ENCODE data around the gene CRELD2.
A peak's percentile ranks its signal among the peaks of the same experiment; 100 is the strongest.

CRELD2 gene

GRCh38 chr22:49913026-49913425, 5.4 kb upstream of the CRELD2 start:
- no peak for DNase-seq

- no peak for DNase-seq
Observed at GRCh38 chr22:49913446-49913845, 5.0 kb upstream of the CRELD2 start.

- no peak for DNase-seq
Observed at GRCh38 chr22:49914256-49914655, 4.2 kb upstream of the CRELD2 start.

- no peak for DNase-seq
Observed at GRCh38 chr22:49915610-49916009, 2.8 kb upstream of the CRELD2 start.

- DNase-seq, result no peak
Observed at GRCh38 chr22:49916831-49917230, 1.6 kb upstream of the CRELD2 start.

- DNase-seq, result no peak
Observed at GRCh38 chr22:49918911-49919881, 762 bp downstream of the CRELD2 start.

DNA sequence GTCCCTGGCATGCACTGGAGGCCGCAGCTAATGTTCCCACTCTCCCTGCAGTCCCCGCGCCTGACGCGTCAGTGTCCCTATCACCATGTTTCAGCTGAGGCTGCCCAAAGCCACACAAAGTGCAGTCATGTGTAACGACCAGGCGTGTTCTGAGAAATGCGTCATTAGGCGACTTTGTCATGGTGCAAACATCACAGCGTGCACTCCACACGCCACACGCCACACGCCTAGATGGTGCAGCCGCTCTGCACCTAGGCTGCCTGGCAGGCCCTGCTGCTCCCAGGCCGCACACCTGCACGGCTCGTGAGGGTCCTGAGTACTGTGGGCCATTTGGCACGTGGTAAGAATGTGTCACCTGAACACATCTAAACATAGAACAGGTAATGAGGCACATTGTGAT, 2.4 kb downstream of the CRELD2 start:
- DNase-seq, result no peak

DNA sequence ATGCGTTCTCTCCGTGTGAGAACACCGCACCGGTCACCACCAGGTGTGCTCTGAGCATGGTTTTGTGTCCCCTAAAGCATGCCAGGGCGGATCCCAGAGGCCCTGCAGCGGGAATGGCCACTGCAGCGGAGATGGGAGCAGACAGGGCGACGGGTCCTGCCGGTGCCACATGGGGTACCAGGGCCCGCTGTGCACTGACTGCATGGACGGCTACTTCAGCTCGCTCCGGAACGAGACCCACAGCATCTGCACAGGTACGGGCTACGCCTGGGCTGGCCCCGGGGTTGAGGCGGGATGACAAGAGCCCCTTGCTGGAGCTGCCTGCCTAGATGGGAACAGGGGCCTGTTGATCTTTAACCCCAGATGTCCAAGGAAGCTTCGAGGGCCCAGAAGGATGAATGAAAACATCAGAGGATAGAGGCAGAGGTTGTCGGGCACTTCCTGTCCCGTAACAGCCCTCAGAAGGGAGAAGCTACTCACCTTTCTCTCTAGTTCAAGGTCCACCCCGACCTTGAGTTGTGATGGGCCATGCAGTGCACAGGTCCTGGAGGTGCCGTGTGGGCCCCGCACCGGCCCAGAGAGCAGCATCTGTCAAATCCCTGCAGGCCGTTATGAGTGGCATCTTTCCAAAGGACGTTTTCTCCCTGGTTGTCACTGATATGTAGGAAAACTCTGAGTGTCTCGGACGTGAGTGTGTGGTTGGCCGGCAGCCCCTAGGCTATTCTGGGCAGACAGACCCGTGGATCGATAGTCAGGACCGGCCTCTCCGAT, 3.3 kb downstream of the CRELD2 start:
- DNase-seq, result no peak

DNA sequence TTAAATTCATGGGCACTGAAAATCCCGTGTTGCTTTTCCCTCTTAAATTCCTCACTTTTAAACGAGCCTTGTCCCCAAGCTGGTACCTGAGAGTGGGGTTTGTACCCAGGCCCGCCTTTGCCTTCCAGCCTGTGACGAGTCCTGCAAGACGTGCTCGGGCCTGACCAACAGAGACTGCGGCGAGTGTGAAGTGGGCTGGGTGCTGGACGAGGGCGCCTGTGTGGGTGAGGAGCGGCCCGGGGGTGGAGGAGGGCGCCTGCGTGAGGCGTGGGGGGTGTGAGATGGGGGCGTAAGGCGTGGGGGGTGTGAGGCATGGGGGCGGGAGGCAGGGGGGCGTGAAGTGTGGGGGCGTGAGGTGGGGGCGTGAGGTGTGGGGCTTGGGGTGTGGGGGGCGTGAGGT, 4.0 kb downstream of the CRELD2 start:
- DNase-seq, result no peak

GRCh38 chr22:49922926-49923325, 4.5 kb downstream of the CRELD2 start:
- no peak for DNase-seq

DNA sequence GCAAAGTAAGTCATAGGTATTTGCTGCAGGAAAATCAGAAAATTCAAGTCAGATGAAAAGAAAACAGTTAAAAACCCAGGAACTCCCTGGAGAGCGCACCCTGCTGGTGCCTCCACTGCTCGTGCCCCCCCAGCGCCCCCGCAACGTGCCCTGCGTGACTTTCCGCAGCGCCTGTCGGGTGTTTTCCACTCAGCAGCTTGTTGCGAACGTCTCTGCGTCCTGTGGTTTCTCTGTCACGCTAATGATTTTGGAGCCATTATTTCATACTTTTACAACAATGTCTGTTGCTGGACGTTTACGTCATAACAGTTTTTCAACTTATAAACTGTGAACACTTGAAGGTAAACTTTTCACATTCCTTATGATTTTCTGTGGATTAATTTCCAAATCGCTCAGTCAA, 5.0 kb downstream of the CRELD2 start:
- DNase-seq, result peak; percentile 34 to 38

DNA sequence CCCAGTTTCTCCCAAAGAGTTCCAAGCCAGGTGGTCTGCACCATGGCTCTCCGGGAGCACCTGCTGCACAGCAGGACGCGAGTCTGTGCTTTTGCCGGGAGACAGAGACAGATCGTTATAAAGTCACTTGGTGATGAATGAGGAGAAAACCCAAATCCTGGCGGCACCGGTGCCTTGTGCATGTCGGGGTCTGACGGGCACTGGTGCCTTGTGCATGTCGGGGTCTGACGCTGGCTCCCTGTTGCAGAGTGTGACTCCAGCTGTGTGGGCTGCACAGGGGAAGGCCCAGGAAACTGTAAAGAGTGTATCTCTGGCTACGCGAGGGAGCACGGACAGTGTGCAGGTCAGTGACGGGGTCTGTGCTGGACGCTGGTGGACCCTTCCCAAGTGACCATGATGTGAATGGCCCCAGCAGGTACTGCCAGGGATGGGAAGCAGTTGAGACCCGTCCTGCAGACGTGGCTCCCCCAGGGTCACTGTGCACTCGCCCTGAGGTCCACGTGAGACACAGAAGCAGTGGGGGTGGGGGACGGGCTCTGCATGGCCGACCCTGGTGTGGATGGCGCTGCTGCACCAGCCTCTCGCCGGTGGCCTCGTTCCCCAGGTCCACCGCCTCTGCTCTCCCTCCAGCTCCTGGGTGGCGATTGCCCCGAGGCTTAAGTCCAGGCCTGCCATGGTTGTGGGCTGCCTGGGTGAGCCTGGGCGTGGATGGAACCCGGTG, 5.8 kb downstream of the CRELD2 start:
- DNase-seq, result no peak

DNA sequence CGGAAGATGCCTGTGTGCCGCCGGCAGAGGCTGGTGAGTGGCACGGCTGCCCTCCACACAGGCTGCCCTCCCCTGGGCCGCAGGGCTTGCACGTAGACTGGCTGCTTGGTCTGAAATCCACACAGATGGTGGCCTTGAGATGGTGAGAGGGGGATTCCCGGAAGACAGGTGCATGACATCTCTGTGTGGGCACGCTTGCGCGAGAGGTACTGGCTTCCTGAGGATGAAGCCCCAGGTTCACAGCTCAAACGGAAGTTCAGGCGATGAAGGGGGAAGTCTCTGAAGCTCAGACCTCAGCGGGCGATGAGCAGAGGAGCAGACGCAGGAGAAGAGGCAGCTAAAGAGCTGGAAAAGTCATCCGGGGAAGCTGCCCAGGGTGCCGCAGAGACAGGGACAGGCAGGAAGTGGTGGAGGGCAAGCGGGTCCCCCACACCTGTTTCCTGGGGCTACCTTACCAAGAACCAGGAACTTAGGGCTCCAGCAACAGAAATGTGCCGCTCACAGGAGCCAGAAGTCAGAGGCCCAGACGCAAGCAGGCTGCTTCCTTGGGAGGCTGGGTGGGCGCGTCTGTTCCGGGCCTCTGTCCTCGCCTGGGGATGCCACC, 7.2 kb downstream of the CRELD2 start:
- peak; percentile 89 for DNase-seq

DNA sequence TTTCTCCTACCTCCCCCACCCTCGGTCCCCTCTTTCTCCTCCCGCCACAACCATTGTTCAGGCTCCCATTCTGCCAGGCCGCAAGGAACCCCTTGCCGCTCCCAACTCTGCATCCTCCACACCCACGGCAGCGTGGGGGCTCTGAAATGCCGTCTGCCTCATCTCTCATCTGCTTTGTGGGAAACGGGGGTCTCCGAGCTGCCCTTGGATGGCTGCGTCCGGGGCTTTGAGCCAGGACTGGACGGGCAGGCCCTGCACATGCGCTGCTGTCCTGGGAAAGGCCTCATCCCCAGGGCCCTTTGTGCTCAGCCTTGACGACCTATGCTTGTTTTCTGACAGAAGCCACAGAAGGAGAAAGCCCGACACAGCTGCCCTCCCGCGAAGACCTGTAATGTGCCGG, 8.5 kb downstream of the CRELD2 start:
- DNase-seq, result no peak

GRCh38 chr22:49927483-49928184, 9.2 kb downstream of the CRELD2 start:
- DNase-seq, result no peak

GRCh38 chr22:49928185-49928495, 9.7 kb downstream of the CRELD2 start:
- no peak for DNase-seq

- no peak for DNase-seq
Observed at GRCh38 chr22:49928555-49929210, 10.2 kb downstream of the CRELD2 start.

GRCh38 chr22:49929211-49929979, 11.0 kb downstream of the CRELD2 start:
- peak; percentile 77 to 81 for DNase-seq

DNA sequence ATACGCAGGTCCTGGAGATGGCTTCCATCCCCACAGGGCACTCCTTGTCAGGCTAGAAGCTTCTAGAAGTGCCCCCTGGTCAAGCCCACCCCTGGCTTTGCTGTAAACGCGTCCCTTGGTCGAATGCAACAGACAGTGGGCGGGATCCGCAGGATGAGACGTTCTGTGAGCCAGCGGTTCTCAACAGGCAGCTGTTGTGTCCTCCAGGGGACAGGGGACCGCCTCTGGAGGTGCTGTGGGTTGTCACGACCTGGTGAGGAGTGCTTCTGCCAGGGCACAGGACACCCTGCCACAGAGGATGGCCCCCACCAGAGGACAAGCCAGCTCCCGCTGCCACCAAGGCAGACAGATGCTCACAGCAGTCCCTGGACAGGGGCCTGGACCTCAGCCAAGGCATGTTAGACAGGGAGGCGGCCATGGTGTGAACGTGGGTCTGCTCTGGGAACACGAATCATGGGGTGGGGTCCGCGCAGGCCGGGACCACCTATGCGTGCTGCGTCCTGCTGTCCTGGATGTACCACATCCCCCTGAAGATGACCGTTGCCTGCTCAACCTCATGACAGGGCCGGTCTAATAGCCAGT, 11.7 kb downstream of the CRELD2 start:
- DNase-seq, result no peak

DNA sequence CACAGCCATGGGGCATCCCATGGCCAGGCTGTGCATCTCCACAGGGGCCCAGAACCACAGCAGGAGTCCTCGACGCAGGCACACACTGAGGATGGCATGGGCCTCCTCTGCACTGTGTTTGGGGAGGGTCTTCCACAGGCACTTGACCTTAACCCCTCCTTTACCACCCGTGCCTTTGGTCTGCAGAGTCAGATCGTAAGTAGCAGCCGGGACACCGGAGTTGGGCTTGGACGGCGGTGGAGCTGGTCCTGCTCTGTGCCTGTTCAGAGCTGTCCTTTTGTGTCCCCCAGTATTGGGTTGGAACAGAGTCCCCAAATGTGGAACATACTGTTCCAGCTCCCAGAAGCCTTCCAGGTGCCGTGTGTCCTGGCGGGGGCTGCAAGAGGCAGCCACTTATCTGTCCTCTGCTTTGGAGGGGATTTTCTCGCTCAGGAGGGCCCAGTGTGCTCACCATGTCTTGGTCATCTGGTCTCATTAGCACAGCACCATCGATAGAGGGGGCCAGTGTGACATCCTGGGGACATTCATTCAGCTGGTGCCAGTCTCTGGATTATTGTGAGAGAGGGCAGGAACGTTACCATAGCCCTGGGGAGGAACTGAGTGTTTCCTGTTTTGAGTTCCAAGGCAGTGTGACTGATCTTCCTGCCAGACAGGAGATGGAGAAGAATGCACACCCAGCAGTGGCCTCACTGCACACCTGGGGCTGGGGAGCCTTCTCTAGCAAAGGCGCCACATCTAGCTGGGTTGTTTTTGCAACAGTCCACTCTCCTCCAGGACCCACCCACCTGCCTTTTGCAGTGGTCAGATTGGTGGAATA, 12.4 kb downstream of the CRELD2 start:
- peak; percentile 69 to 79 for DNase-seq

Data from CD4-positive, alpha-beta T cell treated with Interferon alpha-2 for 1 hour (primary cell).